ENCODE data around the gene KRTAP4-12. TPM values are rescaled to one million over a fixed set of nuclear protein-coding genes. Genes with fewer than 3 reads are reported as not detected.
"Not testable (repeated sequence)": the region's sequence is repeated elsewhere in the genome, so short reads cannot be mapped to it uniquely, and the experiment has no call there.

Gene KRTAP4-12
- total RNA-seq, 1 experiment from 2014 or later: not detected

- BruUV-seq (replicated peaks): no TSS peak
- no peaks in the 10 kb centered on the region for H4K20me1 ChIP-seq (ENCODE audit: insufficient read depth)
- no peaks in the 10 kb centered on the region for H3K9me3 ChIP-seq (ENCODE audit: insufficient read depth, low read depth)
- peaks cover 20% of the 10 kb centered on the region; the same call in 1 of the 2 replicates for H3F3A ChIP-seq (ENCODE audit: insufficient read depth, low read depth)
- POLR2A ChIA-PET (ENCODE audit: unreplicated experiment): no interaction called here
- intact Hi-C loops (cut with micrococcal nuclease; ENCODE audit: unreplicated experiment): no loop called here
- DNase-seq: no peak
- H3K27ac ChIP-seq: peak overlapping the region; percentile 64
- H3K4me1 ChIP-seq (replicated peaks; ENCODE audit: insufficient read depth): peaks cover 39% of the 10 kb centered on the region
- peak overlapping the region; percentile 9; the same call in 1 of the 2 replicates for H3K4me2 ChIP-seq
- no peak overlapping the region for H2AFZ ChIP-seq
- TF ChIP-seq EZH2 (IDR thresholded peaks at IDR 0.05; ENCODE audit: low read depth): no peak
- TF ChIP-seq, protein P1, sequence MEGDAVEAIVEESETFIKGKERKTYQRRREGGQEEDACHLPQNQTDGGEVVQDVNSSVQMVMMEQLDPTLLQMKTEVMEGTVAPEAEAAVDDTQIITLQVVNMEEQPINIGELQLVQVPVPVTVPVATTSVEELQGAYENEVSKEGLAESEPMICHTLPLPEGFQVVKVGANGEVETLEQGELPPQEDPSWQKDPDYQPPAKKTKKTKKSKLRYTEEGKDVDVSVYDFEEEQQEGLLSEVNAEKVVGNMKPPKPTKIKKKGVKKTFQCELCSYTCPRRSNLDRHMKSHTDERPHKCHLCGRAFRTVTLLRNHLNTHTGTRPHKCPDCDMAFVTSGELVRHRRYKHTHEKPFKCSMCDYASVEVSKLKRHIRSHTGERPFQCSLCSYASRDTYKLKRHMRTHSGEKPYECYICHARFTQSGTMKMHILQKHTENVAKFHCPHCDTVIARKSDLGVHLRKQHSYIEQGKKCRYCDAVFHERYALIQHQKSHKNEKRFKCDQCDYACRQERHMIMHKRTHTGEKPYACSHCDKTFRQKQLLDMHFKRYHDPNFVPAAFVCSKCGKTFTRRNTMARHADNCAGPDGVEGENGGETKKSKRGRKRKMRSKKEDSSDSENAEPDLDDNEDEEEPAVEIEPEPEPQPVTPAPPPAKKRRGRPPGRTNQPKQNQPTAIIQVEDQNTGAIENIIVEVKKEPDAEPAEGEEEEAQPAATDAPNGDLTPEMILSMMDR (conservative IDR thresholded peaks at IDR 0.05): no peak
- H3K4me3 ChIP-seq: no peak overlapping the region
- no peaks in the 10 kb centered on the region for H3K9me2 ChIP-seq (ENCODE audit: insufficient read depth)
- H3K79me2 ChIP-seq (ENCODE audit: low read depth): no peaks in the 10 kb centered on the region
- CTCF ChIA-PET: no interaction called here
- no peaks in the 10 kb centered on the region for H3K27me3 ChIP-seq (ENCODE audit: insufficient read depth, low read depth)
- H3K36me3 ChIP-seq (ENCODE audit: low read depth): no peaks in the 10 kb centered on the region
Measured at GRCh38 chr17:41103896-41104295, 20.1 kb downstream of the KRTAP4-12 start.

- no peak within 1 kb of the TSS for H2AFZ ChIP-seq
- no peaks in the 10 kb centered on the region for H4K20me1 ChIP-seq (ENCODE audit: insufficient read depth)
- TF ChIP-seq, protein P1 (conservative IDR thresholded peaks at IDR 0.05): no peak
- no peak for TF ChIP-seq EZH2 (IDR thresholded peaks at IDR 0.05; ENCODE audit: low read depth)
- no peak within 1 kb of the TSS for H3K4me3 ChIP-seq
- H3K27ac ChIP-seq: no peak within 1 kb of the TSS
- no peaks in the 10 kb centered on the region for H3K79me2 ChIP-seq (ENCODE audit: low read depth)
- H3K9me3 ChIP-seq (ENCODE audit: insufficient read depth, low read depth): no peaks in the 10 kb centered on the region
- H3K27me3 ChIP-seq (ENCODE audit: insufficient read depth, low read depth): no peaks in the 10 kb centered on the region
- no peak for DNase-seq
- no peaks in the 10 kb centered on the region for H3K36me3 ChIP-seq (ENCODE audit: low read depth)
- intact Hi-C loops (cut with micrococcal nuclease; ENCODE audit: unreplicated experiment): no loop called here
- H3K4me2 ChIP-seq: no peak within 1 kb of the TSS
- H3K9me2 ChIP-seq (ENCODE audit: insufficient read depth): no peaks in the 10 kb centered on the region
- CTCF ChIA-PET: no interaction called here
- H3F3A ChIP-seq (ENCODE audit: insufficient read depth, low read depth): peaks cover 22% of the 10 kb centered on the region; the same call in 1 of the 2 replicates
- POLR2A ChIA-PET (ENCODE audit: unreplicated experiment): no interaction called here
- H3K4me1 ChIP-seq (replicated peaks; ENCODE audit: insufficient read depth): peaks cover 47% of the 10 kb centered on the region
- no TSS peak for BruUV-seq (replicated peaks)
Measured at GRCh38 chr17:41101586-41102259, 22.3 kb downstream of the KRTAP4-12 start, which contains the start of gene KRTAP4-16. TSS of gene KRTAP4-16 (minus strand) at chr17:41102209. CDS start at chr17:41102209, 0 bp downstream.

DNA sequence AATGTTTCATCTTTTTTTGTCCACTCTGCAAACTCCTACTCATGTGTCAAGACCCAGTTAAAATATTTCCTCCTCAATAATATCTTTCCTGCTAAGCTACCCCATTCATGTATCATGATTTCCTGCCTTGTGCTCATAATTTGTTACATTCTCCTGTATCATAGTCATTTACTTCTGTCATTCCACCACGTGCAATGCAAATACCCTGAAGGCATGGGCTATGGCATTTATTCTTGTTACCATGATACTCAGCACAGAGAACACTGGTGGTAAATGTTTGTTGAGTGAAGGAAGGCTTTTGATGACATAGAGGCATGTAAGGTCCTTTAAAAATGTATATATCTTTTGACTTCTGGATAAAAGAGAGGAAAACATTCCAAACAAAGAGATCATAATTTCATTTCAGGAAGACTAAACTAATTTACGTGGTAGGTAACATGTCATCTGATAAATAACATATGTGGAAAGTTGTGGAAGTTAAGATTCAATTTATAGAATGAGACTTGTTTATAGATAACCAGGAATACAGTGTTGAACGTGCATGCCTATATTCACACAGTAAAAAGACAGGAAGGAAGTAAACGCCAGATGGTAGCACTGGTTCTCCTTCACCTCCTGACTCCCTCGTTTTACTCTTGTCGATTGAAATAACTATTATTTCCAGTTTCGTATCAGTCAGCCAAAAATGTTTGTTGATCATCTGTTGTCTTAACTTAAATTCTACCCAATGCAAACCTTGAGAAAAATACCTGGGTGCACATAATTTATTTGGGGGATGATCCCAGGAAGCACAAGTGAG is 24.1 kb downstream of the KRTAP4-12 start:
- Histone ChIP-seq H3F3A (ENCODE audit: insufficient read depth, low read depth) (peaks cover 19% of the 10 kb centered on the region; the same call in 1 of the 2 replicates), H3K4me1 (replicated peaks; ENCODE audit: insufficient read depth) (peaks cover 40% of the 10 kb centered on the region), H3K27ac (peak overlapping the region; percentile 58)
- not testable (repeated sequence) for H3K79me2 ChIP-seq (ENCODE audit: low read depth); BruUV-seq (replicated peaks); H3K36me3 ChIP-seq (ENCODE audit: low read depth); H3K4me2 ChIP-seq; H3K27me3 ChIP-seq (ENCODE audit: insufficient read depth, low read depth); H4K20me1 ChIP-seq (ENCODE audit: insufficient read depth); H3K4me3 ChIP-seq; H3K9me2 ChIP-seq (ENCODE audit: insufficient read depth); H3K9me3 ChIP-seq (ENCODE audit: insufficient read depth, low read depth); H2AFZ ChIP-seq
- ChIA-PET CTCF (interaction anchor here (0.7 kb wide), 1 partner anchor 124 kb away, joined by 4 read pairs; no protein-coding TSS in a partner anchor), POLR2A (ENCODE audit: unreplicated experiment) (interaction anchor here (0.6 kb wide), 2 partner anchors 13 to 186 kb away, joined by 3 read pairs; no protein-coding TSS in a partner anchor)
- intact Hi-C loops (cut with micrococcal nuclease; ENCODE audit: unreplicated experiment): loop anchor here (1.0 kb wide), 1 partner anchor 185 kb away; no protein-coding TSS in a partner anchor
- peak; percentile 56 to 96 for DNase-seq
